Measurements from ENCODE around the gene TLL2.

Gene TLL2

GRCh38 chr10:96513698-96514561 is at the start of gene TLL2:
Gene TLL2, minus strand, starts transcription at chr10:96513926. Its CDS starts 241 bp downstream, at chr10:96513685.
- H3K79me2 ChIP-seq (ENCODE audit: low read length): no peaks in the 10 kb centered on the region
- H3K9me2 ChIP-seq (replicated peaks; ENCODE audit: insufficient read depth, low read length): no peaks in the 10 kb centered on the region
- TF ChIP-seq EZH2phosphoT487 (IDR thresholded peaks at IDR 0.05; ENCODE audit: low read length) (no peak), EZH2 (optimal IDR thresholded peaks at IDR 0.05; ENCODE audit: low read depth, low read length) (no peak)
- TF ChIP-seq, protein P1, sequence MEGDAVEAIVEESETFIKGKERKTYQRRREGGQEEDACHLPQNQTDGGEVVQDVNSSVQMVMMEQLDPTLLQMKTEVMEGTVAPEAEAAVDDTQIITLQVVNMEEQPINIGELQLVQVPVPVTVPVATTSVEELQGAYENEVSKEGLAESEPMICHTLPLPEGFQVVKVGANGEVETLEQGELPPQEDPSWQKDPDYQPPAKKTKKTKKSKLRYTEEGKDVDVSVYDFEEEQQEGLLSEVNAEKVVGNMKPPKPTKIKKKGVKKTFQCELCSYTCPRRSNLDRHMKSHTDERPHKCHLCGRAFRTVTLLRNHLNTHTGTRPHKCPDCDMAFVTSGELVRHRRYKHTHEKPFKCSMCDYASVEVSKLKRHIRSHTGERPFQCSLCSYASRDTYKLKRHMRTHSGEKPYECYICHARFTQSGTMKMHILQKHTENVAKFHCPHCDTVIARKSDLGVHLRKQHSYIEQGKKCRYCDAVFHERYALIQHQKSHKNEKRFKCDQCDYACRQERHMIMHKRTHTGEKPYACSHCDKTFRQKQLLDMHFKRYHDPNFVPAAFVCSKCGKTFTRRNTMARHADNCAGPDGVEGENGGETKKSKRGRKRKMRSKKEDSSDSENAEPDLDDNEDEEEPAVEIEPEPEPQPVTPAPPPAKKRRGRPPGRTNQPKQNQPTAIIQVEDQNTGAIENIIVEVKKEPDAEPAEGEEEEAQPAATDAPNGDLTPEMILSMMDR (IDR thresholded peaks at IDR 0.05; ENCODE audit: low read length): peak; percentile 50
- H4K20me1 ChIP-seq (ENCODE audit: insufficient read depth, low read length): no peaks in the 10 kb centered on the region
- no peaks in the 10 kb centered on the region for H3K9me3 ChIP-seq (replicated peaks; ENCODE audit: insufficient read depth, low read length)
- H3F3A ChIP-seq (ENCODE audit: insufficient read depth, low read length): peaks cover 17% of the 10 kb centered on the region; the same call in 1 of the 2 replicates
- DNase-seq: peak; percentile 91
- H3K4me3 ChIP-seq (ENCODE audit: low read length): peak within 1 kb of the TSS; percentile 73
- H2AFZ ChIP-seq (ENCODE audit: low read length): peak within 1 kb of the TSS; percentile 84
- no peak within 1 kb of the TSS for H3K27ac ChIP-seq (ENCODE audit: low read length)
- peaks cover 13% of the 10 kb centered on the region for H3K4me1 ChIP-seq (ENCODE audit: low read length)
- peak within 1 kb of the TSS; percentile 99 for H3K4me2 ChIP-seq (ENCODE audit: low read depth, low read length)
- H3K36me3 ChIP-seq (replicated peaks; ENCODE audit: insufficient read depth, low read length): no peaks in the 10 kb centered on the region
- H3K27me3 ChIP-seq (replicated peaks; ENCODE audit: insufficient read depth, low read length): peaks cover 15% of the 10 kb centered on the region
- peak within 1 kb of the TSS; percentile 16; the same call in 1 of the 2 replicates for H3K9ac ChIP-seq (ENCODE audit: low read length)

DNA sequence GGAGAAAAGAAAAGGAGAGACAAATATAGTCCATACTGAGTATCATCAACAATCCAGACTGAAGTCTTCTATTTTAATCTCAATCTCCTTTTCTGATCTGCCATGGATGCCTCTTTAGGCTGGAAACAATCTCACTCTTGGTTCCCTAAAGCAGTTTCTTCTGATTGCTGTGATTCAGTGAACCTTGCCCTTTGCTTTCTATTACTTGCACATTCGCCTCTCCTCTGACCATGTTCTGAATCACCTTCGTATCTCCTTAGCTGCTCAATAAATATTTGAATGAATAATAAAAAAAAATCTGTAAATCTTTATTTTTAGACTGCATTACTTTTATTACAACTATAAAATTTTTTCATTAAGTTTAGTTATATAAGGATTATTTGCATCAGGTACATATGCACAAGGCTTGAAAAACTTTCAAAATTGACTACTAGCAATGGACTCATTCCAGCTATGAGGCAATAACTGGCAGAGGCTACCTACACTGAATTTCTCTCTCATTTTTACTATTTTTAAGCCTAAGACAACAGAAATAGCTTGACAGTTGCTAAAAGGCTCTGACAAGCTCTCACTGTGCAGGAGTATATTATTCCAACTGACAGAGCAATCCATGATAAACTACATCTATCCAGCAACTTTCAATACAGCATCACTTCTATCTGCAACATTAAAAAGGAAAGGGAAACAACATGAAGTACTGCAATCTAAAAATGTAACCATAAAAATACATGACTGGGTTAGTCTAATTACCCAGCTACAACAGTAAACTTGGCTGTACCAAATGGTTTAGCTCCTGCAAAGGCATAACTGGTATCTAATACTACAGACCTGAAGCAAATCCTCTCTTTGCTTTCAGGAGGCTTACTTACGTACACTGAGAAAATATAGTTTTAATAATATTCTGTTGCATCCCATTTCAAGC is 47.5 kb upstream of the TLL2 start:
- Histone ChIP-seq H3K4me1 (ENCODE audit: low read length) (no peaks in the 10 kb centered on the region), H3K9ac (ENCODE audit: low read length) (no peak overlapping the region), H3K36me3 (replicated peaks; ENCODE audit: insufficient read depth, low read length) (no peaks in the 10 kb centered on the region; the same call in 1 of the 2 replicates), H3K9me3 (replicated peaks; ENCODE audit: insufficient read depth, low read length) (no peaks in the 10 kb centered on the region), H2AFZ (ENCODE audit: low read length) (no peak overlapping the region), H3F3A (ENCODE audit: insufficient read depth, low read length) (no peaks in the 10 kb centered on the region; the same call in 1 of the 2 replicates), H4K20me1 (ENCODE audit: insufficient read depth, low read length) (0 out of 2 replicates have a peak, but pooled peaks cover 2% of the 10 kb centered on the region), H3K9me2 (replicated peaks; ENCODE audit: insufficient read depth, low read length) (no peaks in the 10 kb centered on the region), H3K79me2 (ENCODE audit: low read length) (peaks cover 11% of the 10 kb centered on the region), H3K4me3 (ENCODE audit: low read length) (no peak overlapping the region), H3K27ac (ENCODE audit: low read length) (no peak overlapping the region), H3K4me2 (ENCODE audit: low read depth, low read length) (no peak overlapping the region), H3K27me3 (replicated peaks; ENCODE audit: insufficient read depth, low read length) (no peaks in the 10 kb centered on the region)
- TF ChIP-seq, protein P1 (IDR thresholded peaks at IDR 0.05; ENCODE audit: low read length): no peak
- TF ChIP-seq EZH2phosphoT487 (IDR thresholded peaks at IDR 0.05; ENCODE audit: low read length) (no peak), EZH2 (optimal IDR thresholded peaks at IDR 0.05; ENCODE audit: low read depth, low read length) (no peak)
- DNase-seq: no peak

DNA sequence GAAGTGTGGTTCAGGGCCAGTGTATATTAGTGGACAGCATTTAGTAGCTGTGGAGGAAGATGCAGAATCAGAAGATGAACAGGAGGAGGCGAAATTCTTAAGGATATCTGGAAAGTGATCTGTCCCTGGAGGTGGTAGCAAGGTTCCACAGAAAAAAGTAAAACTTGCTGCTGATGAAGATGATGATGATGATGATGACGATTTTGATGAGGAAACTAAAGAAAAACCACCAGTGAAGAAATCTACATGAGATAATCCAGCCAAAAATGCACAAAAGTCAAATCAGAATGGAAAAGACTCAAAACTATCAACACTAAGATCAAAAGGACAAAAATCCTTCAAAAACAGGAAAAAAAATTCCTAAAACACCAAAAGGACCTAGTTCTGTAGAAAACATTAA is 46.8 kb upstream of the TLL2 start:
- TF ChIP-seq EZH2phosphoT487 (IDR thresholded peaks at IDR 0.05; ENCODE audit: low read length) (no peak), EZH2 (optimal IDR thresholded peaks at IDR 0.05; ENCODE audit: low read depth, low read length) (no peak)
- TF ChIP-seq, protein P1 (IDR thresholded peaks at IDR 0.05; ENCODE audit: low read length): no peak
- Histone ChIP-seq H3K4me3 (ENCODE audit: low read length) (no peak overlapping the region), H3K79me2 (ENCODE audit: low read length) (peaks cover 7% of the 10 kb centered on the region), H2AFZ (ENCODE audit: low read length) (no peak overlapping the region), H3K4me2 (ENCODE audit: low read depth, low read length) (no peak overlapping the region), H3F3A (ENCODE audit: insufficient read depth, low read length) (no peaks in the 10 kb centered on the region; the same call in 1 of the 2 replicates), H3K27ac (ENCODE audit: low read length) (no peak overlapping the region), H4K20me1 (ENCODE audit: insufficient read depth, low read length) (peaks cover 3% of the 10 kb centered on the region; the same call in 1 of the 2 replicates), H3K9ac (ENCODE audit: low read length) (no peak overlapping the region), H3K27me3 (replicated peaks; ENCODE audit: insufficient read depth, low read length) (no peaks in the 10 kb centered on the region), H3K9me3 (replicated peaks; ENCODE audit: insufficient read depth, low read length) (no peaks in the 10 kb centered on the region), H3K4me1 (ENCODE audit: low read length) (no peaks in the 10 kb centered on the region), H3K9me2 (replicated peaks; ENCODE audit: insufficient read depth, low read length) (no peaks in the 10 kb centered on the region), H3K36me3 (replicated peaks; ENCODE audit: insufficient read depth, low read length) (no peaks in the 10 kb centered on the region; the same call in 1 of the 2 replicates)
- DNase-seq: no peak
